GM19238 (cell line): Measurements from ENCODE around the gene EFS.

Experiments
- DNase-seq: peaks from one replicate; pipeline ENCODE4 v3.0.0; 2011; ENCODE audit warnings: low spot score; ENCODE audit not compliant: insufficient read length

EFS gene

DNA sequence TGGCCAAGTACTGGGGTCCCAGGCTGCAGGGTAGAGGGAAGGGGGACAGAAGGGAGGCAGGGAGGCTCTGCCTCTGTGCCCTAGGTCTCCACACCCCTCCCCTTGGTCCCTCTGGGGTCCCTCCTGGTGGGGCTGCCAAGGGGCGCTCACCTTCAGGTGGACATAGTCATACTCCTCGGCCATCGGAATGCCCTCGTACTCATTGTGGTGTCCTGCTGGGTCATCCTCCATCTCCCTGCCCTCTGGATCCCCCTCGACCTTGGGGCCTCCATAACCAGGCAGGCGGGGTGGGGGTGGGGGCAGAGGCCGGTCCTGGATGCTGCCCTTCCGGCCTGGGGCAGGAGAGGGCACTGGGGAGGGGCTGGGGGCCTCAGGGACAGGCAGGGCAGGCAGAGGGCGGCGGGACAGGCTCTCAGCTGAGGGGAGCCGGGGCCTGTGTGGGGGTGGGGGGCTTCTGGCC lies 5.8 kb downstream of the EFS start:
- DNase-seq: no peak

DNA sequence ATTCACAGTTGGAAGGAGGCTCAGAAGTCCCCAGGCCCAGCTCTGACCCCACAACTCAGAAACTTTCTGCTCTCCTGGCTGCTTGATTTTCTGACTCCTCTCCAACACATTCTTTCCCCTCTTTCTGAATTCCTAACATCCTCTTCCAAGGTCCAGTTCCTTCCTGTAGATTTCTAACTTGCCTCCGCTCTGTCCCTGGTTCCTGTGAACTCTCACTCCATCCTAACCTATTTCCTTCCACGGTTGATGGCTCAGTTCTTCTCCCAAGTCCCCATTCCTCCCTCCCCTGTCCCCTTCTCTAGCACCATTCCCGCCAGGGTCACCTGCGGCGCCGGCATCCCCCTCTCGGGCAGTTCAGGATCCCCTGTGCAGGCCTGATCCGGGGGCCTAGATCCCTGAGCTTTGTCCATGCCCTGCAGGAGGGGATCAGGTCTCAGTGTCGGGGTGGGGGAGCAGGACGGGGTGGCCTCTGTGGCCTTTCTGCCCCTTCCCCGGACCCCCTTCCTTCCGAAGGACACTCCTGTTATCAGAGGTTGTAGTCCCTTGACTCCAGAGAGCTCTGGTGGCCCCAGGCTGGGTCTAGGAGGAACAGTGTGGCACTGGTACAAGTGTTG lies 6.3 kb downstream of the EFS start:
- DNase-seq: no peak

GRCh38 chr14:23358042-23358441 lies 6.9 kb downstream of the EFS start:
- DNase-seq: no peak

- DNase-seq: no peak
Measured at GRCh38 chr14:23357261-23357660, 7.7 kb downstream of the EFS start.

DNA sequence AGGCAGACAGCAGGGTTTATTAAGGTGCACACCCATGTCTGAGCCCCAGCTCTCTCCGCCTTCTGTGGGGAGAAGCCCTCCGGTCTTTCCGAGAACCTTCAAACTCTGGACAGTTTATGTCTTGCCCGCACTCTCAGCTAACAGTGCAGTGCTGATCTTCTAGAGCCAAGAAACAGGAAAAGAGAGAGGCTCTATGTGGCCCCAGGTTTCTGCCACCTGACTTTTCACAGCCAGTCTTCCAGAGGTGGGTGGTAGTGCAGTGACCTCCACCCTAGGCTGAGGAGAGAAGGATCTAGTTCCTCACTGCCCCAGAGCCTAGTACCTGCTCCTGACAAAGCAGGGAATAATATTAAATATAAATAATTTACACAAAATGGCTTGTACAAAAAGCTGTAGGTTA lies 8.3 kb downstream of the EFS start:
- no peak for DNase-seq

DNA sequence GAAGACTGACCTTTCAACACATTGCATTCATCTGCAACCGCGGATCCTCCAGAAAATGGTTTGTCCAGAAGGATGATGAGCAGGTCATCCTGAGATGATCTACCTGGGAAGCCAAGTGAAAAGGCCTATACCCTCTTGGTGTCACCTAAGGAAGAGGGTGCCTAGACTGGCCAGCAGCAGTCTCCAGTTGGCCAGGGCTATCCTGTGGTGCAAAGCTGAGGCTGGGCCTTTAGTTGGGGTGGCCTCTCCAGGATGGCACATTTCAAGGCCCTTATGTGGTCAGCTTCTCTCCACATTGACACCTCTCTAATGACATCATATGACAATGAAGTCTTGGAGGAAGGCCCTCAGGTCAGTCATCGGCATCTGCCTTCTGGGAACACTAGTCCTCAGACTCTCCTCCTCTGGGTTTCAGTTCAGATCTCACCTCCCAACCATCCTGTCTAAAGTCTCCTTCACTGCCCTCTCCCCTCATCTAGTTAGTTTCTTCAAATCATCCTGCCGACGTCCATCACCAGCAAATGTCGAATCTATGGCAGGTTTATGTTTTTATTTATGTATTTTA lies 9.0 kb downstream of the EFS start:
- DNase-seq: no peak

DNA sequence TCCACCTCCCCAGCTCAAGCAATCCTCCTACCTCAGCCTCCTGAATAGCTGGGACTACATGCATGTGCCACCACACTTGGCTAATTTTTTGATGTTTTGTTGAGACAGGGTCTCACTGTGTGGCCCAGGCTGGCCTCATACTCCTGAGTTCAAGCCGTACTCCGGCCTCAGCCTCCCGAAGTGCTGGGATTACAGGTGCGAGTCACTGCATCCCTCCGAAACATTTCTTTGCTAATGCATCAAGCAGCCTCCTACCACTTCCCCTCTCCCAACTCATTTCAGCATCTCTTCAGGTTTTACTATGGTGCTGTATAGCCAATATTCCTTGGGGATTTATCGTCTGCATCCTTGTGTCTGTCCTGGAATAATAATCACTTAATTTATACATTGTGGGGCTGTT lies 10.0 kb downstream of the EFS start:
- no peak for DNase-seq

DNA sequence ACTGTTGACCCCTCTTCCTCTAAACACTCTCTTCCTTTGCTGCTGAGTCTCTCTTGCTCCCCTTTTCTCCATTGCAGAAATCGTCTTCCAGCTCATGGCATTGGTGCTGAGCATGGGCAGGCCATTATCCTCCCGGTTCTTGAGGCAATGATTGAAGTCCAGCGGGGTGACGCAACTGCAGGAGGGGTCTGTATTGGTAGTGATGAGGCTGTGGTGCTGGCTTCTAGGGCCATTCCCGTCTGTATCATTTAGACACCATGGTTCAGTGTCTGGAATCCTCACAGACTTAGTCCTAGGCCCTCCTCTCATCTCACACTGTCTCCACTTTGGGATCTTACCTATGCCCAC lies 11.6 kb downstream of the EFS start:
- DNase-seq: no peak

DNA sequence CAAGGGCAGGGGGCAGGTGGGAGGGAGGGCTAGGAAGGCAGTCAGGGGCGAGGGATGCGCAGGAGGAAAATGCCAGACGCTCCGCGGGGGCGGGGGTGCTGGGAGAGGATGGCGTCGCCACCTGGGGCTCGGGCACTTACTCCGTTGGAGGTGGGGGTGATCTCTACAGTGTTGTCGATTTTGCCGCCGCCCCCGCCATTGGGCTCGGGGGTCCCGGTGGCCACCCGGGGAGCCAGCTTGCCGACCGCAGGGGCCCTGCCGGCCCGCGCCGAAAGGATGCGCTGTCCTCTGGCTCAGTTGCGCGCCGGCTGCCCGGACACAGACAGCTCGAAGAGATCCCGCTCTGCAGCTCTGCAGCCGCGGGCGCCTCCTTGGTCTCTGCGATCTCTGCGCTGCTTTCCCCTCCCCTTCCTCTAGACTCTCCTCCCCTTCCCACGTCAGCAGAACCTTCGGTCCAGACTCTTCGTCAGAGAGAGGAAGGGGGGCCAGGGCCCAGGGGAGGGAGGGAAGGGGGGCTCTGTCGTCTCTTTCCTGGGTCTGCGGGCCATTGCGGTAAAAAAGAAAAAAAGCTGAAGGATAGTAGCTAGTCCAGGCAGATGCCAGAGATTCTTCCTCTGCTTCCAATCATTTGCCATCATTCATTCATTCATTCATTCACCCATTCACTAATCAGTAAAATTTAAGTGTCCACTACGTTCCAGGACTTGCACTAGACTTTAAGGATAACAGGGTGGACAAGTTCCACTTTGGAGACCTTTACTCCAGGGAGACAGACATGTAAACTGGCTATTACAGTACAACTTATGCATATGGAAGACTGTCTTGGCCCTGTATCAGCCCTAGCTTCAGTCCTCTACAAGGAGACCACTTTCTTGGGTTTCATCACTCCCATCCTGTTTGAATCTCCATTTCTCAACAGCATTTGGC lies 12.2 kb downstream of the EFS start, which contains the start of gene SLC22A17:
Gene SLC22A17, minus strand, starts transcription at position 382 of the 927 bp plus-strand sequence.
- no peak for DNase-seq

GRCh38 chr14:23351681-23352505 lies 13.1 kb downstream of the EFS start:
- no peak for DNase-seq

- no peak for DNase-seq
Measured at GRCh38 chr14:23349156-23349845, 15.7 kb downstream of the EFS start.

GRCh38 chr14:23348297-23348655 lies 16.7 kb downstream of the EFS start:
- no peak for DNase-seq

DNA sequence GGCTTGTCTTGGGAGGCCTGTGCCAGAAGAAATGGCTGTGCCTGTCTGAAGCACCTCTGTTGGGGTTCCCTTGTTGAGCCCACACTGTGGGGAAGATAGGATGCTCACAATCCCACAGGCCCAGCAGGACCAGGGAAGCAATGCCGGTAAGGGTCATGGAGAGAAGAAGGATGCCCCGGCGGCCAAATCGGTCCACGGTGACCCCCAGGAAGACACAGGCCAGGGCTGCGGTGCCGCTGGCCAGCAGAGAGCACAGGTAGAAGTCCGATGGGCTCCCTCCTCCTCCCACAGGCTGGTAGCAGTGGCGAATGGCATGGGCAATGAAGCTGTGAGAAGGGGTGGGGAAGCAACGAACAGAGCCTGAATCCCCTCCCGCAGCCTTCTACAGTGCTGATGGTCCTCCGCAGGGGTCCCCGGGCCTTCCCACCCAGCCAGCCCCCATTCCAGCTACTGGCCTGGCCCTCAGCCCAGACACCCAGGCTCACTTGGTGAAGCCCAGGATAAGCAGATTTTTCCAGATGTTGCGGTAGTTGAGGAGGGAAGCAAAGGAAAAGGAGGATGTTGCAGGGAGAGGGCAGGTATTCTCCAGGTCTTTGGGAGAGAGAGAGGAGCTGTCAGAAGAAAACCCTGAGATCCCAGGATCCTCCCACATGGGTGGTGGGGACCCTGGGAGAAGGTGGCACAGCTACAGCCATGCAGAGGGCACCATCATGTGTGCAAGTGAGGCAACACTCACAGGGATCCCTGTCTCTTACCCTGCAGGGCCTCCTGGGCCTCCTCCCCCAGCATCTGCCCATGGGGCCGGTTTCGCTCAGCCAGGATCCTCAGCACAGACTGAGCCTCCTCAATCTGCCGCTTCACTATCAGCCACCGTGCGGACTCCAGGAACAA lies 17.3 kb downstream of the EFS start:
- DNase-seq: no peak

- DNase-seq: no peak
Measured at GRCh38 chr14:23346693-23347405, 18.1 kb downstream of the EFS start.

DNA sequence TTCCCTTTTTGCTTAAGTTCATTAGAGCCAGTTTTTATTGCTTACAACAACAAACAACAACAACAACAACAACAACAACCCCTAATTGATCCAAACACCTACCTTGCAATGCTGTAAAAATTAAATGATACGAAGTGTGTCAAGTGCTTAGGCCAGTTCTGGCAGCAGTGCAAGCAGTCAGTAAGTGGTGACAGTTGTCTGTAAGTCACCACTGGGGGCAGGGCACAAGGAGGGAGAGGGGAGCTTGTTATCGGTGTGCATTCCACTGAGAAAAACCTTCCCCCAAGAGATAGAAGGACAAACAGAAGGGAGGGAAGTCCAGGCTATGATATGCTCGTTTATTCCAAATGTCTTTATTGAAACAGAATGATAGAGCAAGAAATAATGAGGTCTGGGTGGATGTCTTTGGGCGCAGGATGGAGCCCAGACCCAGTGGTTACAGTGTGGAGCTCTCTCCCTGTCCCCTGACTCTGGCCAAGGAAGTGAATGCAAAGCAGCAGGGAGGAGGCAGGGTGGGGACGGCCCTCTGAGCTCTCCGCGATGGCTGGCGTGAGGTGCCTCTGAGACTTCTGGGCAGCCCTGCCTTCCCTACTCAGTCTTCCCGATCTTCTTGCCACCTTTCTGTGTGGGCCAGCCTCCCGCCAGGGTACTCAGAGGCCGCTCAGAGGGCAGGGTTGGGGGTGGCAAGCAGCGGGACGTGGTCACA lies 18.8 kb downstream of the EFS start:
- no peak for DNase-seq

DNA sequence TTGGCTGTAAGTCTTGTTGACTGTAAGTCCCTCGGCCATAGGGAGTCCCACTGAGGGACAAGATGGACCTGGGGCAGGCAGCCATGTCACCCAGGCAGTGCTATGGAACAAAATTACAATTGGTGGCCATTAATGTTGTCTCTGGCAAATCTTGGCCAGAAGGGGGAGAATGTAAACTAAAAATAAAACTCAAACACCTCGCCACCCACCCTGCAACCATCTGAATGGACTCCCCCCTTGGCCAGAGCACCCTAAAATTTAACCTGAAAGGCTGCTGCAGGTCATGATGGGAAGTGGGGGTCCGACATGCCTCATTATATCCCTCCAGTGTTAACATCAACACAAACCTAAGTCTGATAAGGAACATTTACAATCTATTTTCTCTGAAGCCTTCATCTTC lies 20.5 kb downstream of the EFS start:
- DNase-seq: no peak

- DNase-seq: no peak
Measured at GRCh38 chr14:23339506-23340268, 25.3 kb downstream of the EFS start.

DNA sequence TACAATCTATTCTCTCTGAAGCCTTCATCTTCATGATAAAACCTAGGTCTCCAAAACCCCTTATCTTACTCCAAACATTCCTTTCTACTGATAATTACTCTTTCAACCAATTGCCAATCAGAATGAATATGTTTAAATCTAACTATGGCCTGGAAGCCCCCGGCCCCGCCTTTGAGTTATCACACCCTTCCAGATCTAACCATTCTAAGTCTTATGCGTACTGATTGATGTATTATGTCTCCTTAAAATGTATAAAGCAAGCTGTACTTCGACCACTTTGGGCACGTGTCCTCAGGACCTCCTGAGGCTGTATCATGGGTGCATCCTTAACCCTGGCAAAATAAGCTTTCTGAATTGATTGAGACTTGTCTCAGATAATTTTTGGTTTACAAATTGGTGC lies 29.3 kb downstream of the EFS start:
- no peak for DNase-seq
